Caco-2 (cell line): ENCODE results near the gene MAST4. TPM values are rescaled to one million over a fixed set of nuclear protein-coding genes. Genes with fewer than 3 reads are reported as not detected.

Experiments
- BruUV-seq: library from RNA; stranded (reverse); fragments of 400-500 nt; replicated peaks from 2 replicates; lab custom pipeline; 2021; lab: Mats Ljungman, UMichigan
- CTCF ChIA-PET: fragments of 300-600 bp; sonication (Branson Sonifier 250); formaldehyde crosslinking; loops from one replicate; lab custom pipeline; 2022; ENCODE audit warnings: antibody characterized with exemption; lab: Charles Lee
- POLR2A ChIA-PET: fragments of 300-600 bp; sonication (Branson Sonifier 250); formaldehyde crosslinking; loops from one replicate; lab custom pipeline; 2022; ENCODE audit warnings: antibody characterized with exemption; lab: Charles Lee
- DNase-seq, 2 experiments: peaks; one replicate each; pipeline versions ENCODE4 v3.0.0 to v3.0.0-alpha.2; 2020 to 2022
- H3K27me3 ChIP-seq: replicated peaks from 2 replicates; pipeline ENCODE4 v1.6.0; 2011; ENCODE audit warnings: low read length; ENCODE audit not compliant: control insufficient read depth, insufficient read depth
- H3K36me3 ChIP-seq: 2 replicates; pipeline ENCODE4 v1.5.1; 2011; ENCODE audit warnings: low read length; ENCODE audit not compliant: control insufficient read depth, insufficient read depth
- H3K4me1 ChIP-seq: fragments of 250-450 bp; sonication (Bioruptor Pico); 2 replicates; pipeline ENCODE4 v1.5.1; 2020; ENCODE audit warnings: mild to moderate bottlenecking
- H3K4me3 ChIP-seq: 2 replicates; pipeline ENCODE4 v1.5.1; 2011; ENCODE audit warnings: low read depth, mild to moderate bottlenecking, control low read depth, low read length
- H3K9me3 ChIP-seq: fragments of 250-450 bp; sonication (Bioruptor Pico); 2 replicates; pipeline ENCODE4 v1.5.1; 2020; ENCODE audit warnings: mild to moderate bottlenecking, moderate library complexity
- H3K27ac Mint-ChIP-seq: one replicate; pipeline ENCODE4 v1.8.0; 2022; ENCODE audit warnings: mixed read lengths; ENCODE audit not compliant: unreplicated experiment
- H3K27me3 Mint-ChIP-seq: one replicate; pipeline ENCODE4 v1.8.0; 2022; ENCODE audit warnings: mixed read lengths; ENCODE audit not compliant: insufficient read depth, unreplicated experiment
- H3K36me3 Mint-ChIP-seq: one replicate; pipeline ENCODE4 v1.8.0; 2022; ENCODE audit warnings: mild to moderate bottlenecking, mixed read lengths; ENCODE audit not compliant: insufficient read depth, unreplicated experiment
- H3K4me1 Mint-ChIP-seq: one replicate; pipeline ENCODE4 v1.8.0; 2022; ENCODE audit warnings: low read depth, mixed read lengths; ENCODE audit not compliant: unreplicated experiment
- H3K4me3 Mint-ChIP-seq: one replicate; pipeline ENCODE4 v1.8.0; 2022; ENCODE audit warnings: mild to moderate bottlenecking, moderate library complexity, mixed read lengths; ENCODE audit not compliant: unreplicated experiment
- H3K9me3 Mint-ChIP-seq: one replicate; pipeline ENCODE4 v1.8.0; 2022; ENCODE audit warnings: mixed read lengths; ENCODE audit not compliant: unreplicated experiment
- intact Hi-C: fragments of 100-400 bp; cut with micrococcal nuclease; formaldehyde crosslinking; loops from one replicate; pipeline ENCODE4 v1.10.0; 2022; ENCODE audit not compliant: unreplicated experiment
- total RNA-seq: library from RNA; stranded (reverse); gene quantifications from 2 replicates; pipeline ENCODE4 v1.2.3, GENCODE V29; 2022
- TF ChIP-seq, protein P1 (sequence below), 2 experiments: fragments of 200-600 bp in 1 of 2; IDR thresholded peaks; 1 replicate in 1 of 2; 2 replicates in 1 of 2; pipeline versions ENCODE4 v1.5.1 to v1.8.0; 2011 to 2022; ENCODE audit warnings: antibody characterized with exemption in 1 of 2, control low read depth in 1 of 2, inconsistent platforms in 1 of 2, low read depth in 1 of 2, low read length in 1 of 2, mild to moderate bottlenecking in 1 of 2, moderate library complexity in 1 of 2; ENCODE audit not compliant: insufficient read depth in 1 of 2, severe bottlenecking in 1 of 2, unreplicated experiment in 1 of 2

Gene MAST4
- total RNA-seq, 1 experiment from 2014 or later: 17.8 TPM

- POLR2A ChIA-PET: no interaction called here
- H3K4me3 ChIP-seq: no peak overlapping the region
- no TSS peak for BruUV-seq
- DNase-seq: no peak
- CTCF ChIA-PET: no interaction called here
- H3K27me3 Mint-ChIP-seq: peaks cover 13% of the 10 kb centered on the region
- H3K4me1 ChIP-seq: no peaks in the 10 kb centered on the region
- H3K9me3 ChIP-seq: peaks cover 8% of the 10 kb centered on the region
- H3K27me3 ChIP-seq: no peaks in the 10 kb centered on the region
- H3K4me1 Mint-ChIP-seq: no peaks in the 10 kb centered on the region
- intact Hi-C loops: no loop called here
- no peaks in the 10 kb centered on the region for H3K9me3 Mint-ChIP-seq
- H3K36me3 ChIP-seq: no peaks in the 10 kb centered on the region
- no peak overlapping the region for H3K27ac Mint-ChIP-seq
- H3K36me3 Mint-ChIP-seq: no peaks in the 10 kb centered on the region
- TF ChIP-seq, protein P1, sequence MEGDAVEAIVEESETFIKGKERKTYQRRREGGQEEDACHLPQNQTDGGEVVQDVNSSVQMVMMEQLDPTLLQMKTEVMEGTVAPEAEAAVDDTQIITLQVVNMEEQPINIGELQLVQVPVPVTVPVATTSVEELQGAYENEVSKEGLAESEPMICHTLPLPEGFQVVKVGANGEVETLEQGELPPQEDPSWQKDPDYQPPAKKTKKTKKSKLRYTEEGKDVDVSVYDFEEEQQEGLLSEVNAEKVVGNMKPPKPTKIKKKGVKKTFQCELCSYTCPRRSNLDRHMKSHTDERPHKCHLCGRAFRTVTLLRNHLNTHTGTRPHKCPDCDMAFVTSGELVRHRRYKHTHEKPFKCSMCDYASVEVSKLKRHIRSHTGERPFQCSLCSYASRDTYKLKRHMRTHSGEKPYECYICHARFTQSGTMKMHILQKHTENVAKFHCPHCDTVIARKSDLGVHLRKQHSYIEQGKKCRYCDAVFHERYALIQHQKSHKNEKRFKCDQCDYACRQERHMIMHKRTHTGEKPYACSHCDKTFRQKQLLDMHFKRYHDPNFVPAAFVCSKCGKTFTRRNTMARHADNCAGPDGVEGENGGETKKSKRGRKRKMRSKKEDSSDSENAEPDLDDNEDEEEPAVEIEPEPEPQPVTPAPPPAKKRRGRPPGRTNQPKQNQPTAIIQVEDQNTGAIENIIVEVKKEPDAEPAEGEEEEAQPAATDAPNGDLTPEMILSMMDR (IDR thresholded peaks at IDR 0.05; ENCODE audit: insufficient read depth in 1 of 2, low read depth in 1 of 2, low read length in 1 of 2, severe bottlenecking in 1 of 2, unreplicated experiment in 1 of 2): no peak
- H3K4me3 Mint-ChIP-seq: no peak overlapping the region
These were observed 112.2 kb downstream of the MAST4 start for GRCh38 chr5:66708368-66708767.

GRCh38 chr5:66710557-66711088 lies 114.4 kb downstream of the MAST4 start:
- TF ChIP-seq, protein P1 (IDR thresholded peaks at IDR 0.05; ENCODE audit: insufficient read depth in 1 of 2, low read depth in 1 of 2, low read length in 1 of 2, severe bottlenecking in 1 of 2, unreplicated experiment in 1 of 2): no peak

DNA sequence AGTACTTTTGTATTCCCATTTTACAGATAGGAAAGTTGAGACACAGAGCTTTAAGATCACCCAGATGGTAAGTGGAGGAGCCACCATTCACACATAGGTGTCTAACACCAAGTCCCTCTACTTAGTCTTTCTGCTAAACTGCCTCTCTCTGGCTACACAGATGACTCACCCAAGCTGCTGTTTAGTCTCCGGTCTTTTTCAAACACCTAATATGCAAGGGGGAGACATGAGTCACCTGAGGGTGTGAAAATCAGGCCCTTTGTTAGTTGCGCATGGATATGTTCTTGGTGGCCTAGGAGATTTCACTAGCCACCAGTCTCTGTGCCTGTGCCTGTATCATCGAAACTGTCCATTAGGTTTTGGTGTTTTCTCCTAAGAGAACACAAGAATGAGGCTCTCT lies 117.8 kb downstream of the MAST4 start:
- H3K4me1 ChIP-seq: no peaks in the 10 kb centered on the region
- no peaks in the 10 kb centered on the region for H3K27me3 ChIP-seq
- H3K4me1 Mint-ChIP-seq: no peaks in the 10 kb centered on the region
- POLR2A ChIA-PET: no interaction called here
- no peak overlapping the region for H3K27ac Mint-ChIP-seq
- TF ChIP-seq, protein P1 (IDR thresholded peaks at IDR 0.05; ENCODE audit: insufficient read depth in 1 of 2, low read depth in 1 of 2, low read length in 1 of 2, severe bottlenecking in 1 of 2, unreplicated experiment in 1 of 2): no peak
- CTCF ChIA-PET: no interaction called here
- no peaks in the 10 kb centered on the region for H3K9me3 Mint-ChIP-seq
- H3K36me3 Mint-ChIP-seq: no peaks in the 10 kb centered on the region
- intact Hi-C loops: no loop called here
- BruUV-seq: no TSS peak
- H3K36me3 ChIP-seq: no peaks in the 10 kb centered on the region
- no peak for DNase-seq
- no peak overlapping the region for H3K4me3 ChIP-seq
- H3K27me3 Mint-ChIP-seq: peaks cover 10% of the 10 kb centered on the region
- H3K4me3 Mint-ChIP-seq: no peak overlapping the region
- peaks cover 8% of the 10 kb centered on the region for H3K9me3 ChIP-seq

More at GRCh38 chr5:66710557-66711088, 114.4 kb downstream of the MAST4 start:
- BruUV-seq: no TSS peak
- no peaks in the 10 kb centered on the region for H3K36me3 Mint-ChIP-seq
- intact Hi-C loops: no loop called here
- H3K9me3 Mint-ChIP-seq: no peaks in the 10 kb centered on the region
- no peak overlapping the region for H3K27ac Mint-ChIP-seq
- H3K4me3 Mint-ChIP-seq: no peak overlapping the region
- H3K9me3 ChIP-seq: peaks cover 8% of the 10 kb centered on the region
- H3K36me3 ChIP-seq: no peaks in the 10 kb centered on the region
- peaks cover 12% of the 10 kb centered on the region for H3K27me3 Mint-ChIP-seq
- no peak for DNase-seq
- ChIA-PET POLR2A (no interaction called here), CTCF (no interaction called here)
- no peak overlapping the region for H3K4me3 ChIP-seq
- no peaks in the 10 kb centered on the region for H3K27me3 ChIP-seq
- no peaks in the 10 kb centered on the region for H3K4me1 ChIP-seq
- no peaks in the 10 kb centered on the region for H3K4me1 Mint-ChIP-seq
